Activated CD4-positive, alpha-beta T cell treated with anti-CD3 and anti-CD28 coated beads, Interleukin-2, Interleukin-6, amounts not matched to agents 100 ng/mL and 50 ng/mL, durations not matched to agents 16 hours and 8 hours (primary cell): ENCODE results near the gene SPECC1L.

Experiments used
- DNase-seq: peaks from one replicate; pipeline ENCODE4 v3.0.0-alpha.2; 2020

Gene SPECC1L

GRCh38 chr22:24363243-24363642 lies 92.6 kb downstream of the SPECC1L start:
- no peak for DNase-seq

- no peak for DNase-seq
Measured at GRCh38 chr22:24366701-24367100, 96.1 kb downstream of the SPECC1L start.

DNA sequence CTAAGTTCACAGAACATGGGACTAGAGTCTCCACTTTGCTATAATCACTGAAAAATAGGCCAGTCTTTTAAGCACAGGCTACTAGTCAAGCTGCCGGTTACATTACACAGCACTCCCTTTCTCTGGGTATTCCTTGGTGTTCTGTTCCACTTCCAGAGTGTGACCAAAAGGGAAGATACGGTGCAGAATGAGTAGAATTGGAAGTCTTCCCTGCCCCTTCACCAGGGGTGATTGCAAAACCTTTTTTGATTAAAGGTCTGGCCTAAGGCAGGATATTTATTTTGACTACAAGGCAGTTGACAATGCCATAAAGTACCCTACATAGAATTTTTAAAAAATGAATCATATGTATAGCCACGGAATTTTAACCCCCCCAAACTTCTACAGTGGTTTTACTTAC lies 97.2 kb downstream of the SPECC1L start:
- no peak for DNase-seq

DNA sequence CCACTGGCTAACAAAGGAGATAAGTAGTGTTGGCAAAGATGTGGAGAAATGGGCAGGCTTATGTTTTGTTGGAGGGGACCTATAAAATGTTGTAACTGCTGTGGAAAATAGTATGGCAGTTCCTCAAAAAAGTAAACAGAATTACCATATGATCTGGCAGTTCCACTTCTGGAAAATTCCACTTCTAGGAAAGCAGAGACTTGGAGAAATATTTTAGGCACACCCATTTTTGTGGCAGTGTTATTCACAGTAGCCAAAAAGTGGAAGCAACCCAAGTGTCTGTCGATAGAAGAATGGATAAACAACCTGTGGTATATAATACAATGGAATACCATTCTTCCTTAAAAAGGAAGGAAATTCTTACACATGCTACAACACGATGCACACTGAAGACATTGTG lies 99.8 kb downstream of the SPECC1L start:
- no peak for DNase-seq

DNA sequence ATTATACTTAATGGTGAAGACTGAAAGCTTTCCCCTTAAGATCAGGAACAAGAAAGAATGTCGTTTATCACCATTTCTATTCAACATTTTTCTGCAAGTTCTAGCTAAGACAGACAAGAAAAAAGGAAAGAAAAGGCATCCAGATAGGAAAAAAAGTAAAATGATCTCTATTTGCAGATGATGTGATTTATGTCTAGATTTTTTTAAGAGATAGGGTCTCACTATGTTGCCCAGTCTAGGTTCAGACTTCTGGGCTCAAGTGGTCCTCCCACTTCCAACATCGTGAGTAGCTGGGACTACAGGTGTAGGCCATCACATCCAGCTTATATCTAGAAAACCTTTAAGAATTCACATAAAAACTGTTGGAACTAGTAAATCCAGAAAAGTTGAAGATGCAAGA lies 105.4 kb downstream of the SPECC1L start:
- DNase-seq = no peak

DNA sequence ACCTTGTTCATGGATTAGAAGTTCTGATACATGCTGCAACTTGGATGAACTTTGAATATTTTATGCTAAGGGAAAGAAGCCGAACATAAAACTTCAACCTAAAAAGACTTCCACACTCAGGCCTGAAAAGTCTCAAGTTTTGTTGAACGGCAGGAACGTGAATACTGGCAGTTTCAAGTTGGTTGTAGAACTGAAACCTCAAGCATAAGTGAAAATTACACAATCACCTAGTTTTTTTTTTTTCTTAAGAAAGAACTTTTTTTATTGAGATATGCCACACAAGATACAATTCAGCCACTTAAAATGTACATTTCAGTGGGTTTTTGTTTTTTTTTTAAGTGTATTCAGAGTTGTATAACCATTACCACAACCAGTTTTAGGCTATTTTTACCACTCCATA lies 106.0 kb downstream of the SPECC1L start:
- no peak for DNase-seq

DNA sequence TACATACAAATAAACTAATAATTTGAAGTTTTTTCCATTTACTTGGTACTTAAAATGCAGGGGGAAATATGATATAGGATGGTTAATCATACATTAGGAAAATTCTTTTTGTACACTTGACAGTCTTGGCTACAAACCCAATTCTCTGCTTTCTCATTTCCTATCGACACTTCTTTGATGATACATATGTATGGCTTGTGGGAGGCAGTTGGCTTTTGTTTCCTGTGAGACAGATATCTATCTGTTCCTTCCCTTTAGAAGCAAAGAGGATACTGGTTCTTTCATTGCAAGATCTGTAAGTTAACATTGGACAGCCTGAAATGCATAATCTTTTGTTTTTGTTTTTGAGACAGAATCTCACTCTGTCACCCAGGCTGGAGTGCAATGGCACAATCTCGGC lies 108.9 kb downstream of the SPECC1L start:
- peak; percentile 40 for DNase-seq

DNA sequence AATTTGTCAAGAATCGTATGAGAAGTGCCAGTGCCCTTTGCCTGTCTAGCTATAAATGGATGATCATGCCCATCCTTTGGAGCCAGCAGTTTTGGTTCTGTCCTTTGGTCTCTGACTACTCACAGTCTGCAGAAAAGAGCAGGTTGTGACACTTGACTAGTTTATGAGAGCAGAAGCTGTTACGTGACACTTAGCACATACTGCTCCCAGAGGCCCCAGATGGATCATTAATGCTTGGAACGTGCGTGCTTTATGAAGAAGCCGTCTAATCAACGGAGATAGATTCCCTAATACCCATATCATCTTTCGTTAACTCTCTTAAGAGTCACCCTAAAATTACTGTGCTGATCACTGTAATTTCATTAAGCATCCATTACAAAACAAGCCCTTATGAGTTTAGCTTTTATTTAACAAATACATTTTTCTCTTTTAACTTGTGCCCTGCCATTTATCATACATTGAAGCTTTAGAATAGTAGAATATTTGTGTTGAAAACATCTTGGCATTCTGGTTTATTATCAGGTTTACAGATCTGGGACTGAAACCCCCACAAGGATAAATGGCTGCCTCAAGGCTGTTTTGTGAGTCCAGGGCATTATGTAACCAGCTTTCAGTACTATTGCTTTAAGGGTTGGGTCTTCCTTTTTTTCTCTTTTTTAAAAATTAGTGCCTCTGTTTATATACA lies 109.7 kb downstream of the SPECC1L start:
- no peak for DNase-seq

GRCh38 chr22:24380905-24381230 lies 110.2 kb downstream of the SPECC1L start:
- no peak for DNase-seq

DNA sequence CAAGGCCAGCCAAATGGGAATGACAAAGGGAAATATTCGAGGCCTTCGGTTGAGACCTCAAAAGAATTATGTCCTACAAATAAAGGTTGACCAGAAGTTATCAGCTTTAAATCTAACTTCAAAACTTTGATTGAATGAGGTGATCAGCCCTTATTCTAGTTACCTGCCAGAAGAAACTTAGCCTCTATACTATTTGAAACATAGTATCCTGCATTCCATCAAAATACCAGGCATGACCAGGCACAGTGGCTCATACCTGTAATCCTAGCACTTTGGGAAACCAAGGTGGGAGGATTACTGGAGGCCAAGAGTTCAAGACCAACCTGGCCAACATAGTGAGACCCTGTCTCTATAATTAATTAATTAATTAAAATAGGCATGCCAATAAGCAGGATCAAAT lies 112.4 kb downstream of the SPECC1L start:
- DNase-seq = no peak

DNA sequence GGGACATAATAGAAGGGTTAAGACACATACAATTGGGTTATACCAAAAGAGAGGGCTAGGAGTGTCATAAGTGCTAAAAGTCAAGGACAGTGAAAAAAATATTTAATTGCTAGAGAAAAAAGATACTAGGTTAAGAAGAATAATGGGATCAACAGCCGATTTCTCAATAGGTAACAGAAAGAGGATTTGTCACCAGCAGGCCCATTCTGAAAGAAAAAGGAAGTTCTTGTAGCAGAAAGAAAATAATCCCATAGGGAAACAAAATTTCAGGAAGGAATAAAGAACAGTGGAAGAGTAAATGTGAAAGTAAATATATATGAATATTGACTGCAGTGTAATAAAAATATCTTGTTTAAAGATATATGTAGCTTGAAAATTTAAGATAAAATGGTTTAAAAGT lies 113.5 kb downstream of the SPECC1L start:
- DNase-seq = no peak

- DNase-seq = no peak
Measured at GRCh38 chr22:24386937-24387471, 116.4 kb downstream of the SPECC1L start.

- no peak for DNase-seq
Measured at GRCh38 chr22:24389680-24390079, 119.0 kb downstream of the SPECC1L start.

GRCh38 chr22:24390156-24390555 lies 119.5 kb downstream of the SPECC1L start:
- no peak for DNase-seq

GRCh38 chr22:24390576-24390975 lies 119.9 kb downstream of the SPECC1L start:
- DNase-seq = no peak

- no peak for DNase-seq
Measured at GRCh38 chr22:24391836-24392217, 121.2 kb downstream of the SPECC1L start.

- DNase-seq = no peak
Measured at GRCh38 chr22:24392218-24392931, 121.7 kb downstream of the SPECC1L start.

DNA sequence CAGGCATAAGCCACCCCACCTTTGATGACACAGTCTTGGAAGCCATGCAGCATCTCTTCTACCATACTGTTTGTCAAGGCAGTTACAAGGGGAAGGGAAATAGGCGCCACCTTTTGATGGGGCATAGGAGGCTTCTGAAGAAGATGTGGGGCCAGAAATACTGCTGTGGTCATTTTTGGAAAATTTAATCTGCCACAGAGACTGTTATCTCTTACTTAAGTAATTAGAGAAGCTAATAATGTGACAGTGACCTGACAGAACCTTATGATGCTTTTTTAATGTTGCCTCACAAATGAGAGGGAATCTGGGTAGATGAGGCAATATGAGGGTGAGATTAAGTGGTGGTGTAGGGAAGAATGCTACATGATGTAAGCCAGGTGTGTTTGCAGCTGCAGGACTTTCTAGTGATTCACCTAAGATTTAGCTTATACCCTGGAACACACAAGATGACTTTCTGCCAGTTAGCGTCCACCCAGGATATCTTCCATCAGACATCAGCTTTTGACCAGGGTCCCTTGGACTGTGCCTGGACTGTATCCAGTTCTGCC lies 122.5 kb downstream of the SPECC1L start:
- DNase-seq = no peak

GRCh38 chr22:24393848-24394247 lies 123.2 kb downstream of the SPECC1L start:
- DNase-seq = no peak

- DNase-seq = no peak
Measured at GRCh38 chr22:24394254-24394653, 123.6 kb downstream of the SPECC1L start.

DNA sequence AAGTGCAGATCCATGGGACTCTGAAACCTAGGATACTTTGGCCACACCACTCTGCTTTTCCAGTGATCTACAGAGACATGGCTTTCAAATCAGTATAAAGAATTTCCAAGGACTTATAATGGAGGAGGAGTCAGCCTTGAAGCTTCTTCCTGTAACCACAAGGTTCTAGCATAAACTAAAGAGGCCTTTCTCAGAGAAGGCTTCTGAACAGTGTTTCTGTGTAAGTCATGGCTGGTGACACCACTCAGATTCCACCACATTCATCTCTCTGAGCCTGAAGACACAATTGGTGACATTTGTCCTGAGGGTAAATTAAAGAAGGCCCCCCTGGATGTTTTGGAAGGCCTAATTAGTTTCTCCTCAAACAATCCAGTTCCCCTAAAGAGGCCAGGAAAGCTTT lies 127.8 kb downstream of the SPECC1L start:
- no peak for DNase-seq

DNA sequence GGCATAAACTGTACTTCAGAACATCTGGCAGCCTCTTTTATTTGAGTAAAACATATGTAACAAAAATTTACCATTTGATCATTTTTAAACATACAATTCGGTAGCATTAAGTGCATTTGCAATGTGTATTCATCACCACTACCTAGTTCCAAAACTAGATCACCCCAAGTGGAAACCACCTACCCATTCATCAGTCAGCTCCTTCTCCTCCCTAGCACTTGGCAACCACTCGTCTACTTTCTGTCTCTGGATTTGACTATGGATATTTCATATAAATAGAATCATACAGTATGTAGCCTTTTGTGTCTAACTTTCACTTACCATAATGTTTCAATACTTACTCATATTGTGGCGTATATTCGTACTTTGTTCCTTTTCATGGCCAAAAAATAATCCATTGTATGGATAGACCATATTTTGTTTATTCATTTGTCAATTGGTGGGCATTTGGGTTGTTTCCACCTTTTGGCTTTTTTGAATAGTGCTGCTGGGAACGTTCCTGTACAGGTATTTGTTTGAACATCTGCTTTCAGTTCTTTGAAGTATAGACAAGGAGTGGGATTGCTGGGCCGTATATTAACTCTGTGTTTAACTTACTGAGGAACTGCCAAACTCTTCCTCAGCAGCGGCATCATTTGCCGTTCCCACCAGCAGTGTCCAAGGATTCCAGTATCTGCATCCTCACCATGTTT lies 129.5 kb downstream of the SPECC1L start:
- peak; percentile 44 for DNase-seq

DNA sequence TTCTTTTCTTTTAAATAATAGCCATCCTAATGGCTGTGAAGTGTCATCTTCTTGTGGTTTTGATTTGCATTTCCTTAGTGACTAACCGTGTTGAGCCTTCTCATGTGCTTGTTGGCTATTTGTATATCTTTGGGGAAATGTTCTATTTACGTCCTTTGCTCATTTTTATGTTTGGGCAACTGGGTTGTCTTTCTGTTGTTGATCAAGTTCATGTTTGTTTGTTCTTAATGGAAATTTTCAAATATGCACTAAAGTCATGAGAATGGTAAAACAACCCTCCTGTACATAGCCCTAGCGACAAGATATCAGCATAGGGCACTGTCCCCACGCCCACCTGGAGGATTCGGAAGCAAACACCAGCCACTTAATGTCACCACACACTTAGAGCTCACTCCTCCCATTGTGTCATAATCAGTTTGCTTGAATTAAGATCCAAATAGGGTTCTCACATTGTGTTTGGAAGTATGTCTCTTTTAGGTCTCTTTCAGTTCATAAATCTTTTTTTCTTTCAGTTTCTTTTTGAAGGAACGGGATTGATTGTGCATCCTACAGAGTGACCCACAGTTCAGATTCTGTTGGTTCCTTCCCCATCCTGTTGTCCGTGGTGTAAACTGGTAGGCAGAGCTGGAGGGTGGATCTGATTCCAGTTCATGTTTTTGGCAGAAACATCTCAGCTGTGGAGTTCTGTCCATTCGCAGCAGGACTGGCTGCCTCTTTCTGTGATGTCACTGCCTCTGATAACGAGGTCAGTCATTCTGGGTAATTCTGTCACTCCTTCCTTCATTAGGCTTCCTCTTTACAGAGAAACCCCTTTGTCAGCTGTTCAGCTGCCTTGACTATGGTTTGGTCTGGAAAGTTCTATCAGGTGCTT lies 130.3 kb downstream of the SPECC1L start:
- DNase-seq = no peak
